Esophagus muscularis mucosa (tissue), 3 donors: ENCODE results near the gene RAB6A.

ENCODE experiments used
- POLR2AphosphoS5 ChIP-seq, 2 donors: sonication (generic); formaldehyde crosslinking; IDR thresholded peaks; one replicate each; pipeline ENCODE4 v1.6.1; 2017; ENCODE audit warnings: antibody characterized with exemption in 2 of 2
- TF ChIP-seq, protein P1 (sequence below), 3 experiments: fragments of 200-600 bp in 2 of 3; fragments of 450-650 bp in 1 of 3; sonication (generic) in 2 of 3; IDR thresholded peaks; one replicate each; pipeline ENCODE4 v1.5.1; 2017 to 2019; ENCODE audit warnings: antibody characterized with exemption in 3 of 3, mild to moderate bottlenecking in 2 of 3, moderate library complexity in 1 of 3

DNA sequence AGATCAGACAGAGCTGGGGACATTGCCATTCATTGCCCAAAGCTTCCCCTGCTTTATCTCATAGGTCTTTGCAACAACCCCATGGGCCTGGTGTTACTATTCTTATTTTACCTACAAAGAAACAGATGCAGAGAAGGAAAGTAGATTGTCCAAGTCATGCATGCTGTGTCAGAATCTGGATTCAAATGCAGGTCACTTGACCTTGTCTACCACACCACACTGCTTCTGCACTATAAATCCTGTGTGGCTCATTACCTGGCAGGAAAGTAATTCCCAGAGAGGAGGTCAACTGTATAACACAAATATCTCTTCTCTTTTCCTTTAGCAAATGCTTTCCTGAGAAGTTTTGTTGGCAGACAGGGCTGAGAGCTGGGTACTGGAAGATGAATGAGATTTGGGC lies 96.0 kb downstream of the RAB6A start:
- TF ChIP-seq, protein P1, sequence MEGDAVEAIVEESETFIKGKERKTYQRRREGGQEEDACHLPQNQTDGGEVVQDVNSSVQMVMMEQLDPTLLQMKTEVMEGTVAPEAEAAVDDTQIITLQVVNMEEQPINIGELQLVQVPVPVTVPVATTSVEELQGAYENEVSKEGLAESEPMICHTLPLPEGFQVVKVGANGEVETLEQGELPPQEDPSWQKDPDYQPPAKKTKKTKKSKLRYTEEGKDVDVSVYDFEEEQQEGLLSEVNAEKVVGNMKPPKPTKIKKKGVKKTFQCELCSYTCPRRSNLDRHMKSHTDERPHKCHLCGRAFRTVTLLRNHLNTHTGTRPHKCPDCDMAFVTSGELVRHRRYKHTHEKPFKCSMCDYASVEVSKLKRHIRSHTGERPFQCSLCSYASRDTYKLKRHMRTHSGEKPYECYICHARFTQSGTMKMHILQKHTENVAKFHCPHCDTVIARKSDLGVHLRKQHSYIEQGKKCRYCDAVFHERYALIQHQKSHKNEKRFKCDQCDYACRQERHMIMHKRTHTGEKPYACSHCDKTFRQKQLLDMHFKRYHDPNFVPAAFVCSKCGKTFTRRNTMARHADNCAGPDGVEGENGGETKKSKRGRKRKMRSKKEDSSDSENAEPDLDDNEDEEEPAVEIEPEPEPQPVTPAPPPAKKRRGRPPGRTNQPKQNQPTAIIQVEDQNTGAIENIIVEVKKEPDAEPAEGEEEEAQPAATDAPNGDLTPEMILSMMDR (IDR thresholded peaks at IDR 0.05), result no peak
- no peak for TF ChIP-seq POLR2AphosphoS5 (IDR thresholded peaks at IDR 0.05)
